Upper lobe of right lung (tissue), 1 donor: ENCODE data around the gene STON2. TPM values are rescaled to one million over a fixed set of nuclear protein-coding genes. Genes with fewer than 3 reads are reported as not detected.

ENCODE experiments used
- ATAC-seq: fragments of 200-7000 bp; cut with Tn5 transposase; one replicate; pipeline ENCODE4 v1.9.1; 2020; ENCODE audit warnings: mild to moderate bottlenecking, moderate library complexity
- DNase-seq: peaks from one replicate; pipeline ENCODE4 v3.0.0-alpha.2; 2020
- H3K27ac ChIP-seq: fragments of 200-600 bp; one replicate; pipeline ENCODE4 v1.8.0; 2022
- H3K27me3 ChIP-seq: fragments of 200-600 bp; one replicate; pipeline ENCODE4 v1.8.0; 2022; ENCODE audit warnings: mild to moderate bottlenecking
- H3K36me3 ChIP-seq: fragments of 200-600 bp; one replicate; pipeline ENCODE4 v1.8.0; 2022
- H3K4me1 ChIP-seq: fragments of 200-600 bp; one replicate; pipeline ENCODE4 v1.8.0; 2022
- H3K4me3 ChIP-seq: fragments of 200-600 bp; one replicate; pipeline ENCODE4 v1.8.0; 2022; ENCODE audit warnings: mild to moderate bottlenecking
- H3K9me3 ChIP-seq: fragments of 200-600 bp; one replicate; pipeline ENCODE4 v1.8.0; 2022
- intact Hi-C: fragments of 100-400 bp; cut with DNase I; formaldehyde crosslinking; loops from one replicate; pipeline ENCODE4 v1.11.0; 2022
- total RNA-seq: library from RNA; stranded (reverse); fragmentation: NEBNext Ultra II Directional; extraction: Animal tissue kit (Norgen Biotek cat#: 25700); gene quantifications from one replicate; pipeline ENCODE4 v1.2.1, GENCODE V29; 2021
- TF ChIP-seq, protein P1 (sequence below): fragments of 200-600 bp; IDR thresholded peaks from one replicate; pipeline ENCODE4 v1.8.0; 2022; ENCODE audit warnings: antibody characterized with exemption
- donor health status: DM: no; HTN: yes; CAD: no; lungs with severe emphysema.

Gene STON2
- total RNA-seq, 1 donor from 2014 or later: 47.7 TPM

- ATAC-seq (no peak), DNase-seq (no peak)
- intact Hi-C loops: no loop called here
- H3K27me3 ChIP-seq: no peaks in the 10 kb centered on the region
- no peak overlapping the region for H3K4me3 ChIP-seq
- no peaks in the 10 kb centered on the region for H3K4me1 ChIP-seq
- no peaks in the 10 kb centered on the region for H3K36me3 ChIP-seq
- H3K9me3 ChIP-seq: no peaks in the 10 kb centered on the region
- H3K27ac ChIP-seq: no peak overlapping the region
- TF ChIP-seq, protein P1, sequence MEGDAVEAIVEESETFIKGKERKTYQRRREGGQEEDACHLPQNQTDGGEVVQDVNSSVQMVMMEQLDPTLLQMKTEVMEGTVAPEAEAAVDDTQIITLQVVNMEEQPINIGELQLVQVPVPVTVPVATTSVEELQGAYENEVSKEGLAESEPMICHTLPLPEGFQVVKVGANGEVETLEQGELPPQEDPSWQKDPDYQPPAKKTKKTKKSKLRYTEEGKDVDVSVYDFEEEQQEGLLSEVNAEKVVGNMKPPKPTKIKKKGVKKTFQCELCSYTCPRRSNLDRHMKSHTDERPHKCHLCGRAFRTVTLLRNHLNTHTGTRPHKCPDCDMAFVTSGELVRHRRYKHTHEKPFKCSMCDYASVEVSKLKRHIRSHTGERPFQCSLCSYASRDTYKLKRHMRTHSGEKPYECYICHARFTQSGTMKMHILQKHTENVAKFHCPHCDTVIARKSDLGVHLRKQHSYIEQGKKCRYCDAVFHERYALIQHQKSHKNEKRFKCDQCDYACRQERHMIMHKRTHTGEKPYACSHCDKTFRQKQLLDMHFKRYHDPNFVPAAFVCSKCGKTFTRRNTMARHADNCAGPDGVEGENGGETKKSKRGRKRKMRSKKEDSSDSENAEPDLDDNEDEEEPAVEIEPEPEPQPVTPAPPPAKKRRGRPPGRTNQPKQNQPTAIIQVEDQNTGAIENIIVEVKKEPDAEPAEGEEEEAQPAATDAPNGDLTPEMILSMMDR: no peak
Observed at GRCh38 chr14:81331229-81332021, 68.7 kb downstream of the STON2 start.

GRCh38 chr14:81330619-81331122 is 69.5 kb downstream of the STON2 start:
- Histone ChIP-seq H3K36me3 (no peaks in the 10 kb centered on the region), H3K4me3 (no peak overlapping the region), H3K4me1 (no peaks in the 10 kb centered on the region), H3K27me3 (no peaks in the 10 kb centered on the region), H3K27ac (no peak overlapping the region), H3K9me3 (no peaks in the 10 kb centered on the region)
- DNase-seq (no peak), ATAC-seq (no peak)
- intact Hi-C loops: no loop called here
- TF ChIP-seq, protein P1: no peak

- no peak overlapping the region for H3K27ac ChIP-seq
- no peak for DNase-seq
- H3K4me3 ChIP-seq: no peak overlapping the region
- TF ChIP-seq, protein P1: no peak
- H3K36me3 ChIP-seq: no peaks in the 10 kb centered on the region
- no peaks in the 10 kb centered on the region for H3K9me3 ChIP-seq
- H3K4me1 ChIP-seq: no peaks in the 10 kb centered on the region
- ATAC-seq: no peak
- H3K27me3 ChIP-seq: no peaks in the 10 kb centered on the region
- intact Hi-C loops: no loop called here
Observed at GRCh38 chr14:81329640-81330381, 70.3 kb downstream of the STON2 start.

DNA sequence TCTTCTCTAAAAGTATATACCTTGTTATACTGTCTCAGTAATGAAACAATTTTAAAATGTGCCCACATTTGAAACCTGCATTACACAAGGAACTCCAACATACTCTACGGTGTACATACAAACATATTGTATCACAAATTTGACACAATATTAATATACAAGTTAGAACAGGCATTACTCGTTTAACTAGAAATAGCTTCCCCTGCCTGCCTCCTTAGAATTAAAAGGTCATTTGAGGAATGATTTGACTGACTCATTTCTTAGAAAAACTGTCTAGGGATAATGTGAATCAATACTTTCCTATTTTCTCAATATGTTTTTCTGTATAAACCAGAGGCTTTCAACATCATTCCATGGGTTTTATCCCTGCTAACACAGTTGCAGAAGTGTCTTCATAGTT is 73.7 kb downstream of the STON2 start:
- Histone ChIP-seq H3K36me3 (no peaks in the 10 kb centered on the region), H3K4me1 (no peaks in the 10 kb centered on the region), H3K9me3 (no peaks in the 10 kb centered on the region), H3K4me3 (no peak overlapping the region), H3K27ac (no peak overlapping the region), H3K27me3 (no peaks in the 10 kb centered on the region)
- TF ChIP-seq, protein P1: no peak
- ATAC-seq (no peak), DNase-seq (no peak)
- intact Hi-C loops: no loop called here

DNA sequence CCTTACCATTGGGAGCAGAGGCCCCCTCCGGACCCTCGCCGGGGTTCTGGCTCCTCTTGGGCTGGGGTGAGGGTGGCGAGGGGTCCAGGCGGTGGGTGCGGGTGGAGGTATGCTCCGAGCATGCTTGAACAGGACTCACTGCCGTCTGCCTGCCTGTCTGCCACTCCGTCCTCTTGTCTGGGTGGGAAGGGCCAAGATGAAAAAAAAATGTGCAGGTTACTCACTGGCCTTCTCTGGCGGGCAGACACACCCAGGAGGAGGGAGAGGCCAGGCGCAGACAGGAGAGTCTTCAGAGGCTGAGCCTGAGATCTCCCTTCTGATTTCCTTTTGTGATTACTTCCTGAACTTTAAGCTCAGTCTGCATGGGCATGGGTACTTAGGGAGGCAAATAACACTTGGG is 76.1 kb downstream of the STON2 start:
- no peaks in the 10 kb centered on the region for H3K27me3 ChIP-seq
- H3K9me3 ChIP-seq: no peaks in the 10 kb centered on the region
- TF ChIP-seq, protein P1: no peak
- ATAC-seq: peak; percentile 94
- no peaks in the 10 kb centered on the region for H3K36me3 ChIP-seq
- no peak for DNase-seq
- H3K27ac ChIP-seq: no peak overlapping the region
- no peaks in the 10 kb centered on the region for H3K4me1 ChIP-seq
- intact Hi-C loops: no loop called here
- H3K4me3 ChIP-seq: peak overlapping the region; percentile 28
